B cell (primary cell): ENCODE results near the gene CHCHD4.

Experiments used
- EZH2 ChIP-seq: IDR thresholded peaks from 2 replicates; pipeline ENCODE4 v1.6.1; 2012; ENCODE audit warnings: borderline replicate concordance, low read depth, mild to moderate bottlenecking, moderate library complexity, low read length; ENCODE audit not compliant: insufficient read depth, poor library complexity, severe bottlenecking
- TF ChIP-seq, protein P1 (sequence below): fragments of 200-600 bp; IDR thresholded peaks from one replicate; pipeline ENCODE4 v1.8.0; 2022; ENCODE audit warnings: antibody characterized with exemption, mild to moderate bottlenecking

- TF ChIP-seq, protein P1, sequence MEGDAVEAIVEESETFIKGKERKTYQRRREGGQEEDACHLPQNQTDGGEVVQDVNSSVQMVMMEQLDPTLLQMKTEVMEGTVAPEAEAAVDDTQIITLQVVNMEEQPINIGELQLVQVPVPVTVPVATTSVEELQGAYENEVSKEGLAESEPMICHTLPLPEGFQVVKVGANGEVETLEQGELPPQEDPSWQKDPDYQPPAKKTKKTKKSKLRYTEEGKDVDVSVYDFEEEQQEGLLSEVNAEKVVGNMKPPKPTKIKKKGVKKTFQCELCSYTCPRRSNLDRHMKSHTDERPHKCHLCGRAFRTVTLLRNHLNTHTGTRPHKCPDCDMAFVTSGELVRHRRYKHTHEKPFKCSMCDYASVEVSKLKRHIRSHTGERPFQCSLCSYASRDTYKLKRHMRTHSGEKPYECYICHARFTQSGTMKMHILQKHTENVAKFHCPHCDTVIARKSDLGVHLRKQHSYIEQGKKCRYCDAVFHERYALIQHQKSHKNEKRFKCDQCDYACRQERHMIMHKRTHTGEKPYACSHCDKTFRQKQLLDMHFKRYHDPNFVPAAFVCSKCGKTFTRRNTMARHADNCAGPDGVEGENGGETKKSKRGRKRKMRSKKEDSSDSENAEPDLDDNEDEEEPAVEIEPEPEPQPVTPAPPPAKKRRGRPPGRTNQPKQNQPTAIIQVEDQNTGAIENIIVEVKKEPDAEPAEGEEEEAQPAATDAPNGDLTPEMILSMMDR, result no peak
- no peak for TF ChIP-seq EZH2
These were observed 22.4 kb upstream of the CHCHD4 start for GRCh38 chr3:14147066-14147435.
